ENCODE measurements around the gene IQSEC1. TPM values are rescaled to one million over a fixed set of nuclear protein-coding genes. Genes with fewer than 3 reads are reported as not detected.

IQSEC1 gene
- total and polyA plus RNA-seq, 2 of the 8 experiments (the other 6 are each of a cell fraction or from before 2014, with no cell fraction given): 6.8 to 28.8 TPM

GRCh38 chr3:13018561-13019242, 54.5 kb downstream of the IQSEC1 start:
- peak overlapping the region; percentile 90 for H3K18ac ChIP-seq (ENCODE audit: extremely low read depth, low read length)
- peak overlapping the region; percentile 11 to 54 (median 32); a peak in 6 of 8 replicates for H3K4me3 ChIP-seq (ENCODE audit: extremely low read depth in 1 of 4, insufficient read depth in 2 of 4, low read depth in 3 of 4, low read length in 4 of 4)
- H3K9me3 ChIP-seq (ENCODE audit: insufficient read depth in 2 of 2, low read depth in 1 of 2, low read length in 1 of 2): no peaks in the 10 kb centered on the region
- peak overlapping the region; percentile 44 for H4K91ac ChIP-seq (replicated peaks; ENCODE audit: insufficient read length, low read length)
- no peak for DNase-seq (ENCODE audit: low read depth in 1 of 2, low spot score in 2 of 2)
- no peak overlapping the region for H3K23ac ChIP-seq (ENCODE audit: insufficient read length)
- H3K36me3 ChIP-seq (ENCODE audit: control insufficient read depth in 2 of 4, insufficient read depth in 4 of 4, low read length in 3 of 4): no peaks in the 10 kb centered on the region
- H3K27ac ChIP-seq (ENCODE audit: low read depth, low read length): no peak overlapping the region
- peak overlapping the region; percentile 20; the same call in 1 of the 2 replicates for H2BK5ac ChIP-seq (ENCODE audit: low read depth, low read length)
- H3K9ac ChIP-seq (replicated peaks in 1 of 4; ENCODE audit: extremely low read depth in 1 of 4, low read depth in 3 of 4, low read length in 3 of 4): no peak overlapping the region; a peak in 1 of 7 replicates
- FAIRE-seq: no peak
- H3K27me3 ChIP-seq (replicated peaks in 1 of 4; ENCODE audit: control insufficient read depth in 3 of 4, extremely low read depth in 1 of 4, insufficient read depth in 3 of 4, low read length in 3 of 4): peaks cover 0 to 4% (median 0%) of the 10 kb centered on the region in 4 experiments; a peak in 3 of 7 replicates
- H4K8ac ChIP-seq (ENCODE audit: extremely low read depth, insufficient read depth, low read length): no peak overlapping the region
- H2BK20ac ChIP-seq (ENCODE audit: low read length): no peak overlapping the region; the same call in 1 of the 2 replicates
- no peak overlapping the region for H3K14ac ChIP-seq (ENCODE audit: insufficient read length)
- H2AK5ac ChIP-seq (ENCODE audit: low read depth, low read length): peak overlapping the region; percentile 75; the same call in 1 of the 2 replicates
- H3K79me2 ChIP-seq (ENCODE audit: control insufficient read depth in 1 of 2, insufficient read depth in 2 of 2, low read length in 2 of 2): no peaks in the 10 kb centered on the region
- H2AFZ ChIP-seq (ENCODE audit: low read length): no peak overlapping the region
- H3K4ac ChIP-seq (replicated peaks; ENCODE audit: insufficient read length, low read depth, low read length): peak overlapping the region; percentile 82
- H3K4me2 ChIP-seq (ENCODE audit: insufficient read depth in 1 of 2, low read depth in 2 of 2, low read length in 2 of 2): peak overlapping the region; percentile 57 to 69
- no peak overlapping the region for H2BK120ac ChIP-seq (replicated peaks; ENCODE audit: low read depth, low read length)
- no peaks in the 10 kb centered on the region; the same call in 1 of the 2 replicates for H3K79me1 ChIP-seq (ENCODE audit: low read depth, low read length)
- no peak overlapping the region for H4K5ac ChIP-seq (ENCODE audit: insufficient read length, low read depth, low read length)
- H3K56ac ChIP-seq (replicated peaks; ENCODE audit: insufficient read length, low read depth, low read length): no peak overlapping the region
- POLR2A ChIA-PET (ENCODE audit: partially characterized antibody): no interaction called here
- peak overlapping the region; percentile 96; the same call in 1 of the 2 replicates for H2BK12ac ChIP-seq (ENCODE audit: low read depth, low read length)
- no peaks in the 10 kb centered on the region for H4K20me1 ChIP-seq (replicated peaks in 1 of 2; ENCODE audit: control insufficient read depth in 1 of 2, insufficient read depth in 2 of 2, low read length in 2 of 2)
- CTCF ChIA-PET (ENCODE audit: partially characterized antibody): interaction anchor here (0.7 to 13.5 kb wide), 14 partner anchors 9 to 346 kb away, joined by 3 to 71 read pairs (median 4); no protein-coding TSS in a partner anchor
- peaks cover 8 to 46% (median 37%) of the 10 kb centered on the region in 4 experiments for H3K4me1 ChIP-seq (replicated peaks in 1 of 4; ENCODE audit: control insufficient read depth in 3 of 4, insufficient read depth in 4 of 4, low read length in 3 of 4)
- H3K23me2 ChIP-seq (ENCODE audit: low read depth, low read length): peaks cover 6% of the 10 kb centered on the region
- WGBS, 2 experiments (ENCODE audit: extremely low coverage in 1 of 2, insufficient coverage in 1 of 2, insufficient read length in 1 of 2, insufficient replicate concordance in 2 of 2, low coverage in 1 of 2, low lambda C conversion rate in 2 of 2, missing lambda C conversion rate in 1 of 2): 55% methylated on average over 15 of the region's 15 CpGs; no CpG with 5 or more reads in 1 of the 2 experiments
- H2BK15ac ChIP-seq (ENCODE audit: low read length): peak overlapping the region; percentile 98; the same call in 1 of the 2 replicates
- TF ChIP-seq CTCF (IDR thresholded peaks at IDR 0.05; ENCODE audit: control extremely low read depth in 1 of 3, insufficient read depth in 1 of 3, low read depth in 1 of 3, low read length in 3 of 3): no peak
- no peak for TF ChIP-seq SAP30 (IDR thresholded peaks at IDR 0.05; ENCODE audit: insufficient read depth, insufficient replicate concordance, low read length)
- no peak for TF ChIP-seq RAD21 (IDR thresholded peaks at IDR 0.05 in 1 of 2, conservative IDR thresholded peaks at IDR 0.05 in 1 of 2; ENCODE audit: low read depth in 2 of 2, low read length in 2 of 2)
- TF ChIP-seq SIX5 (IDR thresholded peaks at IDR 0.05; ENCODE audit: low read depth, low read length): no peak
- no peak for TF ChIP-seq GABPA (IDR thresholded peaks at IDR 0.05; ENCODE audit: borderline replicate concordance, insufficient read depth, low read length)
- no peak for TF ChIP-seq BRCA1 (IDR thresholded peaks at IDR 0.05; ENCODE audit: low read depth, low read length)
- TF ChIP-seq SRF (IDR thresholded peaks at IDR 0.05; ENCODE audit: low read depth, low read length): no peak
- no peak for TF ChIP-seq KDM4A (IDR thresholded peaks at IDR 0.05; ENCODE audit: low read depth, low read length, severe bottlenecking)
- no peak for TF ChIP-seq MAFK (IDR thresholded peaks at IDR 0.05; ENCODE audit: low read depth, low read length)
